ENCODE measurements around the gene IGFBP1. TPM values are rescaled to one million over a fixed set of nuclear protein-coding genes. Genes with fewer than 3 reads are reported as not detected.

Gene IGFBP1
- total and polyA plus RNA-seq, 2 of the 13 experiments (the other 11 are each of a cell fraction or from before 2014, with no cell fraction given): 5.4 to 885 TPM

DNA sequence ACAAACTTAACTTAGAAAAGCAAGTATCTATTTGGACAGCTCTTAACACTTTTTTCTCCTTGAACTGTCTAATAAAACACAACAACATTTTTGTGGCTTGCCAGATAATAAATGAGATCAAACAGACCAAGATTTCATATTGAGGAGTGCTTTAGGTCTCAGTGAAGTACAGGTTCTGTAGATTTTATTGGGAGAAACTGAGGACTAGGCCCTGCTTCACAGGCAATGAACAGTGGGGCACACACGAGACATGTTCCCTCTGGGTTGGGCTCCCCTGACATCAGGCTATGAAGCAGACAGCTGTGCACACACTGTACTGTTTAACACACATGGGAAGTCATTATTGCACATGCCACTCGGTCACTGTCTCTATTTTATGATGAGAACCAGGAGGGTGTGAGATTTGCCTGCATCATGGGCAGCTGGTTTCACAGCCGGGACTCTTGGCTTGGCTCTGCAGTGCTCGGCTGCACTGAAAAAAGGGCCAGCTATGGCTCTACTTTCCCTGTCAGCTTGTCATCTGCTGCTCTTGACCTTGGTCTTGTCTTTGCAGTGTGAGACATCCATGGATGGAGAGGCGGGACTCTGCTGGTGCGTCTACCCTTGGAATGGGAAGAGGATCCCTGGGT is 4.2 kb downstream of the IGFBP1 start (continued):
- TF ChIP-seq, protein P1, sequence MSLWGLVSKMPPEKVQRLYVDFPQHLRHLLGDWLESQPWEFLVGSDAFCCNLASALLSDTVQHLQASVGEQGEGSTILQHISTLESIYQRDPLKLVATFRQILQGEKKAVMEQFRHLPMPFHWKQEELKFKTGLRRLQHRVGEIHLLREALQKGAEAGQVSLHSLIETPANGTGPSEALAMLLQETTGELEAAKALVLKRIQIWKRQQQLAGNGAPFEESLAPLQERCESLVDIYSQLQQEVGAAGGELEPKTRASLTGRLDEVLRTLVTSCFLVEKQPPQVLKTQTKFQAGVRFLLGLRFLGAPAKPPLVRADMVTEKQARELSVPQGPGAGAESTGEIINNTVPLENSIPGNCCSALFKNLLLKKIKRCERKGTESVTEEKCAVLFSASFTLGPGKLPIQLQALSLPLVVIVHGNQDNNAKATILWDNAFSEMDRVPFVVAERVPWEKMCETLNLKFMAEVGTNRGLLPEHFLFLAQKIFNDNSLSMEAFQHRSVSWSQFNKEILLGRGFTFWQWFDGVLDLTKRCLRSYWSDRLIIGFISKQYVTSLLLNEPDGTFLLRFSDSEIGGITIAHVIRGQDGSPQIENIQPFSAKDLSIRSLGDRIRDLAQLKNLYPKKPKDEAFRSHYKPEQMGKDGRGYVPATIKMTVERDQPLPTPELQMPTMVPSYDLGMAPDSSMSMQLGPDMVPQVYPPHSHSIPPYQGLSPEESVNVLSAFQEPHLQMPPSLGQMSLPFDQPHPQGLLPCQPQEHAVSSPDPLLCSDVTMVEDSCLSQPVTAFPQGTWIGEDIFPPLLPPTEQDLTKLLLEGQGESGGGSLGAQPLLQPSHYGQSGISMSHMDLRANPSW (CRISPR knock-in tag; IDR thresholded peaks at IDR 0.05; ENCODE audit: borderline replicate concordance): peak; percentile 39; the same call in 1 of the 2 replicates
- peak; percentile 52 for TF ChIP-seq TEAD3 (CRISPR knock-in tag; optimal IDR thresholded peaks at IDR 0.05; ENCODE audit: borderline replicate concordance)
- TF ChIP-seq, protein P2, sequence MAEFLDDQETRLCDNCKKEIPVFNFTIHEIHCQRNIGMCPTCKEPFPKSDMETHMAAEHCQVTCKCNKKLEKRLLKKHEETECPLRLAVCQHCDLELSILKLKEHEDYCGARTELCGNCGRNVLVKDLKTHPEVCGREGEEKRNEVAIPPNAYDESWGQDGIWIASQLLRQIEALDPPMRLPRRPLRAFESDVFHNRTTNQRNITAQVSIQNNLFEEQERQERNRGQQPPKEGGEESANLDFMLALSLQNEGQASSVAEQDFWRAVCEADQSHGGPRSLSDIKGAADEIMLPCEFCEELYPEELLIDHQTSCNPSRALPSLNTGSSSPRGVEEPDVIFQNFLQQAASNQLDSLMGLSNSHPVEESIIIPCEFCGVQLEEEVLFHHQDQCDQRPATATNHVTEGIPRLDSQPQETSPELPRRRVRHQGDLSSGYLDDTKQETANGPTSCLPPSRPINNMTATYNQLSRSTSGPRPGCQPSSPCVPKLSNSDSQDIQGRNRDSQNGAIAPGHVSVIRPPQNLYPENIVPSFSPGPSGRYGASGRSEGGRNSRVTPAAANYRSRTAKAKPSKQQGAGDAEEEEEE (CRISPR knock-in tag; IDR thresholded peaks at IDR 0.05; ENCODE audit: borderline replicate concordance): 0 out of 2 replicates have a peak, but pooled peaks have one; percentile 70
- TF ChIP-seq ADNP (CRISPR knock-in tag; IDR thresholded peaks at IDR 0.05): no peak
- TF ChIP-seq, protein P3, sequence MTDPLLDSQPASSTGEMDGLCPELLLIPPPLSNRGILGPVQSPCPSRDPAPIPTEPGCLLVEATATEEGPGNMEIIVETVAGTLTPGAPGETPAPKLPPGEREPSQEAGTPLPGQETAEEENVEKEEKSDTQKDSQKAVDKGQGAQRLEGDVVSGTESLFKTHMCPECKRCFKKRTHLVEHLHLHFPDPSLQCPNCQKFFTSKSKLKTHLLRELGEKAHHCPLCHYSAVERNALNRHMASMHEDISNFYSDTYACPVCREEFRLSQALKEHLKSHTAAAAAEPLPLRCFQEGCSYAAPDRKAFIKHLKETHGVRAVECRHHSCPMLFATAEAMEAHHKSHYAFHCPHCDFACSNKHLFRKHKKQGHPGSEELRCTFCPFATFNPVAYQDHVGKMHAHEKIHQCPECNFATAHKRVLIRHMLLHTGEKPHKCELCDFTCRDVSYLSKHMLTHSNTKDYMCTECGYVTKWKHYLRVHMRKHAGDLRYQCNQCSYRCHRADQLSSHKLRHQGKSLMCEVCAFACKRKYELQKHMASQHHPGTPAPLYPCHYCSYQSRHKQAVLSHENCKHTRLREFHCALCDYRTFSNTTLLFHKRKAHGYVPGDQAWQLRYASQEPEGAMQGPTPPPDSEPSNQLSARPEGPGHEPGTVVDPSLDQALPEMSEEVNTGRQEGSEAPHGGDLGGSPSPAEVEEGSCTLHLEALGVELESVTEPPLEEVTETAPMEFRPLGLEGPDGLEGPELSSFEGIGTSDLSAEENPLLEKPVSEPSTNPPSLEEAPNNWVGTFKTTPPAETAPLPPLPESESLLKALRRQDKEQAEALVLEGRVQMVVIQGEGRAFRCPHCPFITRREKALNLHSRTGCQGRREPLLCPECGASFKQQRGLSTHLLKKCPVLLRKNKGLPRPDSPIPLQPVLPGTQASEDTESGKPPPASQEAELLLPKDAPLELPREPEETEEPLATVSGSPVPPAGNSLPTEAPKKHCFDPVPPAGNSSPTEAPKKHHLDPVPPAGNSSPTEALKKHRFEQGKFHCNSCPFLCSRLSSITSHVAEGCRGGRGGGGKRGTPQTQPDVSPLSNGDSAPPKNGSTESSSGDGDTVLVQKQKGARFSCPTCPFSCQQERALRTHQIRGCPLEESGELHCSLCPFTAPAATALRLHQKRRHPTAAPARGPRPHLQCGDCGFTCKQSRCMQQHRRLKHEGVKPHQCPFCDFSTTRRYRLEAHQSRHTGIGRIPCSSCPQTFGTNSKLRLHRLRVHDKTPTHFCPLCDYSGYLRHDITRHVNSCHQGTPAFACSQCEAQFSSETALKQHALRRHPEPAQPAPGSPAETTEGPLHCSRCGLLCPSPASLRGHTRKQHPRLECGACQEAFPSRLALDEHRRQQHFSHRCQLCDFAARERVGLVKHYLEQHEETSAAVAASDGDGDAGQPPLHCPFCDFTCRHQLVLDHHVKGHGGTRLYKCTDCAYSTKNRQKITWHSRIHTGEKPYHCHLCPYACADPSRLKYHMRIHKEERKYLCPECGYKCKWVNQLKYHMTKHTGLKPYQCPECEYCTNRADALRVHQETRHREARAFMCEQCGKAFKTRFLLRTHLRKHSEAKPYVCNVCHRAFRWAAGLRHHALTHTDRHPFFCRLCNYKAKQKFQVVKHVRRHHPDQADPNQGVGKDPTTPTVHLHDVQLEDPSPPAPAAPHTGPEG (CRISPR knock-in tag; IDR thresholded peaks at IDR 0.05): no peak
- TF ChIP-seq ZNF331 (CRISPR knock-in tag; IDR thresholded peaks at IDR 0.05): 0 out of 2 replicates have a peak, but pooled peaks have one; percentile 53
- TF ChIP-seq, protein P4, sequence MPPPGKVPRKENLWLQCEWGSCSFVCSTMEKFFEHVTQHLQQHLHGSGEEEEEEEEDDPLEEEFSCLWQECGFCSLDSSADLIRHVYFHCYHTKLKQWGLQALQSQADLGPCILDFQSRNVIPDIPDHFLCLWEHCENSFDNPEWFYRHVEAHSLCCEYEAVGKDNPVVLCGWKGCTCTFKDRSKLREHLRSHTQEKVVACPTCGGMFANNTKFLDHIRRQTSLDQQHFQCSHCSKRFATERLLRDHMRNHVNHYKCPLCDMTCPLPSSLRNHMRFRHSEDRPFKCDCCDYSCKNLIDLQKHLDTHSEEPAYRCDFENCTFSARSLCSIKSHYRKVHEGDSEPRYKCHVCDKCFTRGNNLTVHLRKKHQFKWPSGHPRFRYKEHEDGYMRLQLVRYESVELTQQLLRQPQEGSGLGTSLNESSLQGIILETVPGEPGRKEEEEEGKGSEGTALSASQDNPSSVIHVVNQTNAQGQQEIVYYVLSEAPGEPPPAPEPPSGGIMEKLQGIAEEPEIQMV (CRISPR knock-in tag; IDR thresholded peaks at IDR 0.05; ENCODE audit: low read depth): peak; percentile 75; the same call in 1 of the 2 replicates
- TF ChIP-seq PAX8 (CRISPR knock-in tag; IDR thresholded peaks at IDR 0.05; ENCODE audit: borderline replicate concordance): no peak
- TF ChIP-seq ZNF230 (CRISPR knock-in tag; IDR thresholded peaks at IDR 0.05): peak; percentile 31; the same call in 1 of the 2 replicates
- no peak for TF ChIP-seq RFX1 (IDR thresholded peaks at IDR 0.05)
- no peak for TF ChIP-seq MED8 (CRISPR knock-in tag; IDR thresholded peaks at IDR 0.05; ENCODE audit: insufficient replicate concordance)
- no peak; the same call in 1 of the 2 replicates for TF ChIP-seq FOXO1 (CRISPR knock-in tag; IDR thresholded peaks at IDR 0.05)
- TF ChIP-seq, protein P5, sequence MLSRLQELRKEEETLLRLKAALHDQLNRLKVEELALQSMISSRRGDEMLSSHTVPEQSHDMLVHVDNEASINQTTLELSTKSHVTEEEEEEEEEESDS (CRISPR knock-in tag; IDR thresholded peaks at IDR 0.05; ENCODE audit: borderline replicate concordance): no peak
- TF ChIP-seq TEAD2 (CRISPR knock-in tag; IDR thresholded peaks at IDR 0.05): no peak
- TF ChIP-seq, protein P6, sequence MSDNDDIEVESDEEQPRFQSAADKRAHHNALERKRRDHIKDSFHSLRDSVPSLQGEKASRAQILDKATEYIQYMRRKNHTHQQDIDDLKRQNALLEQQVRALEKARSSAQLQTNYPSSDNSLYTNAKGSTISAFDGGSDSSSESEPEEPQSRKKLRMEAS (IDR thresholded peaks at IDR 0.05): no peak
- TF ChIP-seq, protein P7, sequence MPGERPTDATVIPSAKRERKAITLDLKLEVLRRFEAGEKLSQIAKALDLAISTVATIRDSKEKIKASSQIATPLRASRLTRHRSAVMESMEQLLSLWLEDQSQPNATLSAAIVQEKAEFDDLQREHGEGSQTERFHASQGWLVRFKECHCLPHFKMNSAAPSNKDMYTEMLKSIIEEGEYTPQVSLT (CRISPR knock-in tag; IDR thresholded peaks at IDR 0.05; ENCODE audit: borderline replicate concordance, low read depth): no peak

Data from HepG2 (cell line).